Loucy (cell line): ENCODE data around the gene STAC3.

Source experiments
- H2AFZ ChIP-seq: fragments of 200-600 bp; sonication (generic); 2 replicates; pipeline ENCODE4 v1.6.0; 2016; ENCODE audit warnings: antibody characterized with exemption, mild to moderate bottlenecking, low read length, moderate library complexity
- H3F3A ChIP-seq: fragments of 200-600 bp; 2 replicates; pipeline ENCODE4 v1.6.0; 2016; ENCODE audit warnings: antibody characterized with exemption, low read depth, mild to moderate bottlenecking
- H3K27me3 ChIP-seq: fragments of 200-600 bp; sonication (generic); 2 replicates; pipeline ENCODE4 v1.6.1; 2014; ENCODE audit warnings: low read length, mild to moderate bottlenecking; ENCODE audit not compliant: insufficient read depth, poor library complexity, severe bottlenecking
- H3K36me3 ChIP-seq: fragments of 200-600 bp; sonication (generic); 2 replicates; pipeline ENCODE4 v1.6.1; 2016; ENCODE audit warnings: low read length; ENCODE audit not compliant: insufficient read depth
- H3K4me1 ChIP-seq: fragments of 200-600 bp; sonication (generic); 2 replicates; pipeline ENCODE4 v1.5.1; 2014; ENCODE audit warnings: low read length, mild to moderate bottlenecking; ENCODE audit not compliant: insufficient read depth, poor library complexity, severe bottlenecking
- H3K4me2 ChIP-seq: fragments of 200-600 bp; sonication (generic); 2 replicates; pipeline ENCODE4 v1.6.0; 2014; ENCODE audit warnings: antibody characterized with exemption, low read length, low read depth, mild to moderate bottlenecking; ENCODE audit not compliant: poor library complexity, severe bottlenecking
- H3K4me3 ChIP-seq: fragments of 200-600 bp; sonication (generic); 2 replicates; pipeline ENCODE4 v1.5.1; 2014; ENCODE audit warnings: low read length, mild to moderate bottlenecking, mixed read lengths; ENCODE audit not compliant: poor library complexity, severe bottlenecking
- H3K79me2 ChIP-seq: fragments of 200-600 bp; sonication (generic); 2 replicates; pipeline ENCODE4 v1.6.1; 2014; ENCODE audit warnings: low read length; ENCODE audit not compliant: insufficient read depth
- H3K9ac ChIP-seq: fragments of 200-600 bp; sonication (generic); 2 replicates; pipeline ENCODE4 v1.6.0; 2014; ENCODE audit warnings: mild to moderate bottlenecking, low read depth, low read length, moderate library complexity; ENCODE audit not compliant: poor library complexity, severe bottlenecking
- H3K9me2 ChIP-seq: fragments of 200-600 bp; sonication (generic); replicated peaks from 2 replicates; pipeline ENCODE4 v1.6.1; 2016; ENCODE audit warnings: low read depth, low read length, mixed read lengths
- H3K9me3 ChIP-seq: fragments of 200-600 bp; sonication (generic); 2 replicates; pipeline ENCODE4 v1.6.1; 2014; ENCODE audit warnings: mild to moderate bottlenecking, antibody characterized with exemption, low read length, low read depth; ENCODE audit not compliant: insufficient read depth
- H4K20me1 ChIP-seq: fragments of 200-600 bp; sonication (generic); 2 replicates; pipeline ENCODE4 v1.6.0; 2014; ENCODE audit warnings: antibody characterized with exemption, low read length, mild to moderate bottlenecking; ENCODE audit not compliant: insufficient read depth, poor library complexity, severe bottlenecking
- EZH2phosphoT487 ChIP-seq: fragments of 200-600 bp; IDR thresholded peaks from 2 replicates; pipeline ENCODE4 v1.6.1; 2018; ENCODE audit warnings: antibody characterized with exemption, mild to moderate bottlenecking, moderate library complexity, borderline replicate concordance
- TF ChIP-seq, protein P1 (sequence below): fragments of 200-600 bp; sonication (generic); conservative IDR thresholded peaks from 2 replicates; pipeline ENCODE4 v1.5.1; 2014; ENCODE audit warnings: mild to moderate bottlenecking, antibody characterized with exemption, low read length

STAC3 gene

DNA sequence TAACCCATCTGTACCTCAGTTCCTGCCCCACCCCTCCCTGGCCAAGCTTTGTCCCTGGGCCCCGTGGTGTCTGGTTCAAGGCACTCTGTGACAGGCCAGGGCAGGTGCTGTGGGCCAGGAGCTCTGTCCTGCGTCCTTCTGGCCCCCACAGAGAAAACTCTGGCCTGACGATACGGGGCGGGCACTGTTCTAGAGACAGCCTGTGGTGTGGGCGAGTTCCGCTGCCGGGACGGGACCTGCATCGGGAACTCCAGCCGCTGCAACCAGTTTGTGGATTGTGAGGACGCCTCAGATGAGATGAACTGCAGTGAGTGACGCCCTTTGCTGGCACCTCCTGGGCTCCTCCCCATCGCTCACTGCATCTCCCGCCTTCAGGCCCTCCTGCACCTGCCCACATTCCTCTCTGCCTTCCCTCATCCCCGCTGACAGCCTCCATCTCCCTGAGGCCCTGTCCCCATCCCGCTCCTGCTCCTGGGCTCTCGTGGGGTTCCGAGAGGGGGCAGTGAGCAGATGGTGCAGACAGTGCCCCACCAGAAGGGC is 57.2 kb downstream of the STAC3 start:
- no peak overlapping the region for H2AFZ ChIP-seq
- no peaks in the 10 kb centered on the region for H3K79me2 ChIP-seq
- H3K9me2 ChIP-seq, result no peaks in the 10 kb centered on the region
- no peak overlapping the region for H3K4me2 ChIP-seq
- no peaks in the 10 kb centered on the region for H4K20me1 ChIP-seq
- H3K36me3 ChIP-seq, result no peaks in the 10 kb centered on the region; the same call in 1 of the 2 replicates
- no peak overlapping the region for H3K9ac ChIP-seq
- H3K4me1 ChIP-seq, result peaks cover 17% of the 10 kb centered on the region
- H3K4me3 ChIP-seq, result no peak overlapping the region
- TF ChIP-seq, protein P1, sequence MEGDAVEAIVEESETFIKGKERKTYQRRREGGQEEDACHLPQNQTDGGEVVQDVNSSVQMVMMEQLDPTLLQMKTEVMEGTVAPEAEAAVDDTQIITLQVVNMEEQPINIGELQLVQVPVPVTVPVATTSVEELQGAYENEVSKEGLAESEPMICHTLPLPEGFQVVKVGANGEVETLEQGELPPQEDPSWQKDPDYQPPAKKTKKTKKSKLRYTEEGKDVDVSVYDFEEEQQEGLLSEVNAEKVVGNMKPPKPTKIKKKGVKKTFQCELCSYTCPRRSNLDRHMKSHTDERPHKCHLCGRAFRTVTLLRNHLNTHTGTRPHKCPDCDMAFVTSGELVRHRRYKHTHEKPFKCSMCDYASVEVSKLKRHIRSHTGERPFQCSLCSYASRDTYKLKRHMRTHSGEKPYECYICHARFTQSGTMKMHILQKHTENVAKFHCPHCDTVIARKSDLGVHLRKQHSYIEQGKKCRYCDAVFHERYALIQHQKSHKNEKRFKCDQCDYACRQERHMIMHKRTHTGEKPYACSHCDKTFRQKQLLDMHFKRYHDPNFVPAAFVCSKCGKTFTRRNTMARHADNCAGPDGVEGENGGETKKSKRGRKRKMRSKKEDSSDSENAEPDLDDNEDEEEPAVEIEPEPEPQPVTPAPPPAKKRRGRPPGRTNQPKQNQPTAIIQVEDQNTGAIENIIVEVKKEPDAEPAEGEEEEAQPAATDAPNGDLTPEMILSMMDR, result no peak
- TF ChIP-seq EZH2phosphoT487, result no peak
- H3K9me3 ChIP-seq, result no peaks in the 10 kb centered on the region
- no peaks in the 10 kb centered on the region for H3F3A ChIP-seq
- no peaks in the 10 kb centered on the region for H3K27me3 ChIP-seq
